ENCODE measurements around the gene FOXRED1. TPM values are rescaled to one million over a fixed set of nuclear protein-coding genes. Genes with fewer than 3 reads are reported as not detected.

FOXRED1 gene
- total RNA-seq, 1 experiment from 2014 or later, result 43.2 TPM

DNA sequence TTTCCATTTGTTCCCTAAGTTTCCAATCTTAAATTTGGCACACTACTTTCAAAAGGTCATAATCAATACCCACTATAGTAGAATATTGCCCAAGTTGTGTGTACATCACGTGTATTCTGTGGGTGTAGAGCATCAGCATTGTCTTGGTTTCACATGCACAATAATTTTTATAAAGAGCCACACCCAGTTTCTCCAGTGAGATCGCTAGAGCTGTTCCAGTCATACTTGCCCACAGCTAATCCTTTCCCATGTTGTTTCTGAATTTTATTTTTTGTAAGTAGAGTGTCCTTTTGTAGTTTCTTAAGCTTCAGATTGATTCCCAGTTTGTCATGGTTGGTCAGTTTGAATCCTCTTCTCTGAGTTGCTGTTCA lies 43.7 kb upstream of the FOXRED1 start:
- Histone ChIP-seq H4K20me1 (ENCODE audit: insufficient read depth) (no peaks in the 10 kb centered on the region), H3K79me2 (ENCODE audit: low read depth) (0 out of 2 replicates have a peak, but pooled peaks cover 4% of the 10 kb centered on the region), H3F3A (ENCODE audit: insufficient read depth, low read depth) (no peaks in the 10 kb centered on the region), H2AFZ (no peak overlapping the region), H3K27ac (no peak overlapping the region), H3K4me2 (no peak overlapping the region), H3K27me3 (ENCODE audit: insufficient read depth, low read depth) (no peaks in the 10 kb centered on the region), H3K36me3 (ENCODE audit: low read depth) (no peaks in the 10 kb centered on the region), H3K9me2 (ENCODE audit: insufficient read depth) (no peaks in the 10 kb centered on the region), H3K4me1 (replicated peaks; ENCODE audit: insufficient read depth) (no peaks in the 10 kb centered on the region), H3K9me3 (ENCODE audit: insufficient read depth, low read depth) (no peaks in the 10 kb centered on the region), H3K4me3 (no peak overlapping the region)
- TF ChIP-seq, protein P1, sequence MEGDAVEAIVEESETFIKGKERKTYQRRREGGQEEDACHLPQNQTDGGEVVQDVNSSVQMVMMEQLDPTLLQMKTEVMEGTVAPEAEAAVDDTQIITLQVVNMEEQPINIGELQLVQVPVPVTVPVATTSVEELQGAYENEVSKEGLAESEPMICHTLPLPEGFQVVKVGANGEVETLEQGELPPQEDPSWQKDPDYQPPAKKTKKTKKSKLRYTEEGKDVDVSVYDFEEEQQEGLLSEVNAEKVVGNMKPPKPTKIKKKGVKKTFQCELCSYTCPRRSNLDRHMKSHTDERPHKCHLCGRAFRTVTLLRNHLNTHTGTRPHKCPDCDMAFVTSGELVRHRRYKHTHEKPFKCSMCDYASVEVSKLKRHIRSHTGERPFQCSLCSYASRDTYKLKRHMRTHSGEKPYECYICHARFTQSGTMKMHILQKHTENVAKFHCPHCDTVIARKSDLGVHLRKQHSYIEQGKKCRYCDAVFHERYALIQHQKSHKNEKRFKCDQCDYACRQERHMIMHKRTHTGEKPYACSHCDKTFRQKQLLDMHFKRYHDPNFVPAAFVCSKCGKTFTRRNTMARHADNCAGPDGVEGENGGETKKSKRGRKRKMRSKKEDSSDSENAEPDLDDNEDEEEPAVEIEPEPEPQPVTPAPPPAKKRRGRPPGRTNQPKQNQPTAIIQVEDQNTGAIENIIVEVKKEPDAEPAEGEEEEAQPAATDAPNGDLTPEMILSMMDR (conservative IDR thresholded peaks at IDR 0.05), result no peak
- TF ChIP-seq EZH2 (IDR thresholded peaks at IDR 0.05; ENCODE audit: low read depth), result no peak
- POLR2A ChIA-PET (ENCODE audit: unreplicated experiment), result interaction anchor here (0.7 kb wide), 1 partner anchor 93 kb away, joined by 3 read pairs; no protein-coding TSS in a partner anchor
- intact Hi-C loops (cut with micrococcal nuclease; ENCODE audit: unreplicated experiment), result no loop called here
- DNase-seq, result no peak
- CTCF ChIA-PET, result no interaction called here
- BruUV-seq (replicated peaks), result no TSS peak

DNA sequence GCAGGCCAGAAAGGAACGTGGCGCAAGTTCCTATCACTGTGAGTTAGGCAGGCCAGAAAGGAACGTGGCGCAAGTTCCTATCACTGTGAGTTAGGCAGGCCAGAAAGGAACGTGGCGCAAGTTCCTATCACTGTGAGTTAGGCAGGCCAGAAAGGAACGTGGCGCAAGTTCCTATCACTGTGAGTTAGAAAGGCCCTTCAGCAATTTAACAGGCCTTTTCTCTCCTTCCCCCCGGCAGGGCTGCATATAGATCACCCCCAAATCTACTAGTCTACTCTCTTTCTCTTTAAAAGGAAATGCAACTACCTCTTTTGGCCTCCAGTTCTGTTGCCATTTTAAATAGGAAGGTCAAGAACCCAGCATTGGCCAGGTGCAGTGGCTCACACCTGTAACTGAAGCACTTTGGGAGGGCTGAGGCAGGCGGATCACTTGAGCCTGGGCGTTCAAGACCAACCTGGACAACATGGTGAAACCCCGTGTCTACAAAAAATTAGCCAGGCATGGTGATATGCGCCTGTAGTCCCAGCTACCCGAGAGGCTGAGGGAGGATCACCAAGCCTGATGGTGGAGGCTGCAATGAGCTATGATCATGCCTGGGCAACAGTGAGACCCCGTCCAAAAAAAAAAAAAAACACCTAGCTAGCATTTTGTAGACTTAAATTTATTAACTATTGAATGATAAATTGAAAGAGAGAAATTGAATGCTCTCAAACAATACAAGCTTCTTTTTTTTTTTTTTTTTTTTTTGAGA lies 42.4 kb upstream of the FOXRED1 start:
- CTCF ChIA-PET, result interaction anchor here (0.6 kb wide), 1 partner anchor 631 kb away, joined by 3 read pairs; no protein-coding TSS in a partner anchor
- no peaks in the 10 kb centered on the region for H4K20me1 ChIP-seq (ENCODE audit: insufficient read depth)
- POLR2A ChIA-PET (ENCODE audit: unreplicated experiment), result no interaction called here

DNA sequence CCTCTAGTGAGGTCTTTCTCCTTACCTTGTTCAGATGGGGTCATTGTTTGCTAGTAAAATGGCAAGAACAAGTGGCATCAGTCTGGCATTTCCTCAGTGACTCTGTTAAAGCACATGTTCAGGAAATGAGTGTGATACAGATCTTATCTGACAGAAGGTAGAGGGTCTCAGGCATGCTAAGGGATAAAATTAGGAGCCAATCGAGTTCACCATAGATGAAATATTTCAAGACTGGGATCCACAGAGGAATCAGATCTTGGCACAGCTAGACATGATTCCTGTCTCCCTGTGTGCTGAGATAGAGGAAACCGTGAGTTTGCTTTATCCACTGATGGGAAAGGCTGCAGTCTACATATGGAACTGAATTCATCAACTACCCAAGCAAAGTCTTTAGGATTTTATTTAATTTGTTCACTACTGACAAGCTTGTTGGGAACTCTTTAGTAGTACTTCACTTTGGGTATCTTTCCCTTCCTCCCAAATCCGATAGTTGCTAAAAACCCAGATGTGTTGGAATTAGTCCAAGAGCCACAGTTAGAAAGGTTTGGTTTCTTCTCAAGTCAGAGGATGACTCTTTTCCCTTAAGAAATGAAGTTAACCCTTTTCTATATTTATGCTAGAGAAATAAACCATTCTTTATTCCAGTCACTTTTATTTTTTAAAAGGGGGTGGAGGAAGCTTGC lies 39.0 kb upstream of the FOXRED1 start:
- DNase-seq, result no peak
- Histone ChIP-seq H2AFZ (no peak overlapping the region), H3K4me3 (no peak overlapping the region), H3K9me2 (ENCODE audit: insufficient read depth) (no peaks in the 10 kb centered on the region), H3K36me3 (ENCODE audit: low read depth) (no peaks in the 10 kb centered on the region), H3K9me3 (ENCODE audit: insufficient read depth, low read depth) (no peaks in the 10 kb centered on the region), H3K27me3 (ENCODE audit: insufficient read depth, low read depth) (no peaks in the 10 kb centered on the region), H3K4me2 (no peak overlapping the region), H3F3A (ENCODE audit: insufficient read depth, low read depth) (no peaks in the 10 kb centered on the region), H3K27ac (no peak overlapping the region), H3K79me2 (ENCODE audit: low read depth) (0 out of 2 replicates have a peak, but pooled peaks cover 3% of the 10 kb centered on the region), H3K4me1 (replicated peaks; ENCODE audit: insufficient read depth) (no peaks in the 10 kb centered on the region), H4K20me1 (ENCODE audit: insufficient read depth) (no peaks in the 10 kb centered on the region)
- ChIA-PET POLR2A (ENCODE audit: unreplicated experiment) (interaction anchor here (0.6 kb wide), 1 partner anchor 34 kb away, joined by 5 read pairs; no protein-coding TSS in a partner anchor), CTCF (no interaction called here)
- intact Hi-C loops (cut with micrococcal nuclease; ENCODE audit: unreplicated experiment), result no loop called here
- no peak for TF ChIP-seq EZH2 (IDR thresholded peaks at IDR 0.05; ENCODE audit: low read depth)
- TF ChIP-seq, protein P1 (conservative IDR thresholded peaks at IDR 0.05), result no peak
- BruUV-seq (replicated peaks), result no TSS peak

More for the DNA sequence above, 42.4 kb upstream of the FOXRED1 start:
- intact Hi-C loops (cut with micrococcal nuclease; ENCODE audit: unreplicated experiment), result no loop called here
- Histone ChIP-seq H3K4me3 (no peak overlapping the region), H3K27ac (no peak overlapping the region), H3K9me2 (ENCODE audit: insufficient read depth) (no peaks in the 10 kb centered on the region), H3K4me2 (no peak overlapping the region), H3K4me1 (replicated peaks; ENCODE audit: insufficient read depth) (no peaks in the 10 kb centered on the region), H3F3A (ENCODE audit: insufficient read depth, low read depth) (no peaks in the 10 kb centered on the region), H3K27me3 (ENCODE audit: insufficient read depth, low read depth) (no peaks in the 10 kb centered on the region), H3K9me3 (ENCODE audit: insufficient read depth, low read depth) (no peaks in the 10 kb centered on the region), H3K36me3 (ENCODE audit: low read depth) (no peaks in the 10 kb centered on the region), H3K79me2 (ENCODE audit: low read depth) (0 out of 2 replicates have a peak, but pooled peaks cover 3% of the 10 kb centered on the region), H2AFZ (no peak overlapping the region)
- no peak for DNase-seq
- TF ChIP-seq, protein P1 (conservative IDR thresholded peaks at IDR 0.05), result no peak
- no peak for TF ChIP-seq EZH2 (IDR thresholded peaks at IDR 0.05; ENCODE audit: low read depth)
- no TSS peak for BruUV-seq (replicated peaks)

Measured in PC-9 (cell line).